Measurements from ENCODE around the gene PADI1. TPM values are rescaled to one million over a fixed set of nuclear protein-coding genes. Genes with fewer than 3 reads are reported as not detected.

The PADI1 gene
- total and polyA plus RNA-seq, 2 of the 8 experiments (the other 6 are each of a cell fraction or from before 2014, with no cell fraction given): 0.20 to 0.30 TPM

DNA sequence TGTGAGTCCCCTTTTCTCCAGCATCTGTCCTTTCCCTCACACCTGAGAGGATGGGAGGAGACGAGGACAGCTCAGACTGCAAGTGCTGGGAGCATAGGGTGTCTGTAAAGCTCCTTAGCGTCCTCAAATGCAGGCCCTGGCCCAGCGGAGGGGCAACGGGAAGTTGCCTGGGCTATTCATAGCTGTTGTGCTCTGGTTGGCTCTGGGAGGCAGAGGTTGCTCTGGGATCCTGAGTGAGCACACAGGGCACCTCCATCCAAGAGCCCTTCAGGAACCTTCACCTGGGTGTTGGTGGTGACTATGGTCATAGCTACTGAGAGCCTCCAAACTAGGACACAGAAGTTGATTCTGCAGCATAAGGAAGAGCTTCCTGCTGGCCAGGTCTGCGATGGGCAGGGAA, 2.6 kb downstream of the PADI1 start:
- no peak overlapping the region for H3K14ac ChIP-seq (ENCODE audit: insufficient read length)
- H2BK15ac ChIP-seq (ENCODE audit: low read length): no peak overlapping the region
- H3K9ac ChIP-seq (replicated peaks in 1 of 4; ENCODE audit: extremely low read depth in 1 of 4, low read depth in 3 of 4, low read length in 3 of 4): no peak overlapping the region
- H3K23me2 ChIP-seq (ENCODE audit: low read depth, low read length): peaks cover 2% of the 10 kb centered on the region; the same call in 1 of the 2 replicates
- no peaks in the 10 kb centered on the region for H3K36me3 ChIP-seq (ENCODE audit: control insufficient read depth in 2 of 4, insufficient read depth in 4 of 4, low read length in 3 of 4)
- H4K8ac ChIP-seq (ENCODE audit: extremely low read depth, insufficient read depth, low read length): no peak overlapping the region
- H3K27ac ChIP-seq (ENCODE audit: low read depth, low read length): no peak overlapping the region
- DNase-seq (ENCODE audit: low read depth in 1 of 2, low spot score in 2 of 2): no peak
- H3K56ac ChIP-seq (replicated peaks; ENCODE audit: insufficient read length, low read depth, low read length): no peak overlapping the region
- H3K4me3 ChIP-seq (ENCODE audit: extremely low read depth in 1 of 4, insufficient read depth in 2 of 4, low read depth in 3 of 4, low read length in 4 of 4): no peak overlapping the region
- 83% methylated on average over 5 of the region's 5 CpGs; no CpG with 5 or more reads in 1 of the 2 experiments for WGBS, 2 experiments (ENCODE audit: extremely low coverage in 1 of 2, insufficient coverage in 1 of 2, insufficient read length in 1 of 2, insufficient replicate concordance in 2 of 2, low coverage in 1 of 2, low lambda C conversion rate in 2 of 2, missing lambda C conversion rate in 1 of 2)
- 0 out of 2 replicates have a peak overlapping the region, but pooled peaks have one; percentile 73 for H2AFZ ChIP-seq (ENCODE audit: low read length)
- no peak for FAIRE-seq
- peak overlapping the region; percentile 44 for H3K4ac ChIP-seq (replicated peaks; ENCODE audit: insufficient read length, low read depth, low read length)
- H3K9me3 ChIP-seq (ENCODE audit: insufficient read depth in 2 of 2, low read depth in 1 of 2, low read length in 1 of 2): no peaks in the 10 kb centered on the region
- no peak overlapping the region for H2BK120ac ChIP-seq (replicated peaks; ENCODE audit: low read depth, low read length)
- H2AK5ac ChIP-seq (ENCODE audit: low read depth, low read length): no peak overlapping the region
- no peak overlapping the region for H3K4me2 ChIP-seq (ENCODE audit: insufficient read depth in 1 of 2, low read depth in 2 of 2, low read length in 2 of 2)
- 0 out of 2 replicates have a peak overlapping the region, but pooled peaks have one; percentile 39 for H2BK12ac ChIP-seq (ENCODE audit: low read depth, low read length)
- H3K79me2 ChIP-seq (ENCODE audit: control insufficient read depth in 1 of 2, insufficient read depth in 2 of 2, low read length in 2 of 2): no peaks in the 10 kb centered on the region
- no peaks in the 10 kb centered on the region for H3K27me3 ChIP-seq (replicated peaks in 1 of 4; ENCODE audit: control insufficient read depth in 3 of 4, extremely low read depth in 1 of 4, insufficient read depth in 3 of 4, low read length in 3 of 4)
- H3K79me1 ChIP-seq (ENCODE audit: low read depth, low read length): no peaks in the 10 kb centered on the region; the same call in 1 of the 2 replicates
- H4K20me1 ChIP-seq (replicated peaks in 1 of 2; ENCODE audit: control insufficient read depth in 1 of 2, insufficient read depth in 2 of 2, low read length in 2 of 2): no peaks in the 10 kb centered on the region
- H3K18ac ChIP-seq (ENCODE audit: extremely low read depth, low read length): no peak overlapping the region
- CTCF ChIA-PET (ENCODE audit: partially characterized antibody): interaction anchor here (0.8 to 1.9 kb wide), 5 partner anchors 20 to 388 kb away, joined by 3 to 8 read pairs (median 3); no protein-coding TSS in a partner anchor
- no peak overlapping the region for H2BK20ac ChIP-seq (ENCODE audit: low read length)
- H2BK5ac ChIP-seq (ENCODE audit: low read depth, low read length): no peak overlapping the region
- H4K5ac ChIP-seq (ENCODE audit: insufficient read length, low read depth, low read length): no peak overlapping the region
- no peak overlapping the region for H4K91ac ChIP-seq (replicated peaks; ENCODE audit: insufficient read length, low read length)
- POLR2A ChIA-PET (ENCODE audit: partially characterized antibody): interaction anchor here (1.2 to 1.6 kb wide), 3 partner anchors 8 to 16 kb away, joined by 3 to 4 read pairs (median 3); no protein-coding TSS in a partner anchor
- H3K4me1 ChIP-seq (replicated peaks in 1 of 4; ENCODE audit: control insufficient read depth in 3 of 4, insufficient read depth in 4 of 4, low read length in 3 of 4): peaks cover 0 to 2% (median under 1%) of the 10 kb centered on the region in 4 experiments; a peak in 3 of 7 replicates
- H3K23ac ChIP-seq (ENCODE audit: insufficient read length): no peak overlapping the region
- TF ChIP-seq SRF (IDR thresholded peaks at IDR 0.05; ENCODE audit: low read depth, low read length) (no peak), GTF2F1 (IDR thresholded peaks at IDR 0.05; ENCODE audit: borderline replicate concordance, low read depth, low read length) (no peak), RBBP5 (IDR thresholded peaks at IDR 0.05; ENCODE audit: borderline replicate concordance, low read depth, low read length) (no peak), SUZ12 (IDR thresholded peaks at IDR 0.05; ENCODE audit: low read length) (no peak), NANOG (IDR thresholded peaks at IDR 0.05; ENCODE audit: insufficient read depth, low read depth, low read length, poor library complexity, severe bottlenecking) (no peak), BRCA1 (IDR thresholded peaks at IDR 0.05; ENCODE audit: low read depth, low read length) (no peak), KDM4A (IDR thresholded peaks at IDR 0.05; ENCODE audit: low read depth, low read length, severe bottlenecking) (no peak), POLR2A (IDR thresholded peaks at IDR 0.05; ENCODE audit: control extremely low read depth in 1 of 2, low read depth in 2 of 2, low read length in 2 of 2) (no peak), KDM5A (IDR thresholded peaks at IDR 0.05; ENCODE audit: low read length) (no peak), TEAD4 (IDR thresholded peaks at IDR 0.05; ENCODE audit: low read depth, low read length) (no peak), SIRT6 (IDR thresholded peaks at IDR 0.05; ENCODE audit: low read length) (no peak)
- TF ChIP-seq, protein P1, sequence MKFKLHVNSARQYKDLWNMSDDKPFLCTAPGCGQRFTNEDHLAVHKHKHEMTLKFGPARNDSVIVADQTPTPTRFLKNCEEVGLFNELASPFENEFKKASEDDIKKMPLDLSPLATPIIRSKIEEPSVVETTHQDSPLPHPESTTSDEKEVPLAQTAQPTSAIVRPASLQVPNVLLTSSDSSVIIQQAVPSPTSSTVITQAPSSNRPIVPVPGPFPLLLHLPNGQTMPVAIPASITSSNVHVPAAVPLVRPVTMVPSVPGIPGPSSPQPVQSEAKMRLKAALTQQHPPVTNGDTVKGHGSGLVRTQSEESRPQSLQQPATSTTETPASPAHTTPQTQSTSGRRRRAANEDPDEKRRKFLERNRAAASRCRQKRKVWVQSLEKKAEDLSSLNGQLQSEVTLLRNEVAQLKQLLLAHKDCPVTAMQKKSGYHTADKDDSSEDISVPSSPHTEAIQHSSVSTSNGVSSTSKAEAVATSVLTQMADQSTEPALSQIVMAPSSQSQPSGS (IDR thresholded peaks at IDR 0.05; ENCODE audit: low read length): no peak
